Right lobe of liver (tissue), 6 donors: Measurements from ENCODE around the gene PTGER1. TPM values are rescaled to one million over a fixed set of nuclear protein-coding genes. Genes with fewer than 3 reads are reported as not detected.

ENCODE experiments used
- ATAC-seq, 4 donors: fragments of 200-7000 bp; cut with Tn5 transposase; one replicate each; pipeline ENCODE4 v1.9.1; 2020; ENCODE audit warnings: mild to moderate bottlenecking in 4 of 4, moderate library complexity in 4 of 4
- DNase-seq, 3 donors: peaks; one replicate each; pipeline ENCODE4 v3.0.0-alpha.2; 2020
- H3K27ac ChIP-seq, 3 donors: fragments of 200-600 bp; one replicate each; pipeline ENCODE4 v1.8.0; 2022
- H3K27me3 ChIP-seq, 2 donors: fragments of 200-600 bp; one replicate each; pipeline ENCODE4 v1.8.0; 2022
- H3K36me3 ChIP-seq, 4 donors: fragments of 200-600 bp; sonication (generic) in 1 of 4; one replicate each; pipeline versions ENCODE4 v1.5.1 to v1.8.0; 2017 to 2022; ENCODE audit warnings: control low read depth in 1 of 4
- H3K4me1 ChIP-seq, 4 donors: fragments of 200-600 bp; sonication (generic) in 1 of 4; one replicate each; pipeline versions ENCODE4 v1.5.1 to v1.8.0; 2017 to 2022; ENCODE audit warnings: control low read depth in 1 of 4
- H3K4me3 ChIP-seq, 3 donors: fragments of 200-600 bp; one replicate each; pipeline ENCODE4 v1.8.0; 2022
- H3K9me3 ChIP-seq, 4 donors: fragments of 200-600 bp; sonication (generic) in 1 of 4; one replicate each; pipeline versions ENCODE4 v1.5.1 to v1.8.0; 2017 to 2022; ENCODE audit warnings: control low read depth in 1 of 4
- CTCF ChIP-seq, 4 donors: fragments of 200-600 bp in 3 of 4; fragments of 450-650 bp in 1 of 4; IDR thresholded peaks; one replicate each; pipeline versions ENCODE4 v1.5.1 to v1.8.0; 2016 to 2022; ENCODE audit warnings: antibody characterized with exemption in 4 of 4, mild to moderate bottlenecking in 2 of 4
- POLR2A ChIP-seq: fragments of 450-650 bp; IDR thresholded peaks from one replicate; pipeline ENCODE4 v1.6.1; 2017; ENCODE audit warnings: antibody characterized with exemption, mild to moderate bottlenecking
- WGBS: methylation state at CpG from one replicate; pipeline ENCODE4 v1.1.6; 2018; ENCODE audit warnings: low coverage, low lambda C conversion rate; ENCODE audit not compliant: insufficient coverage; ENCODE audit errors: missing lambda C conversion rate; 5-methylcytosine and 5-hydroxymethylcytosine counted together
- intact Hi-C, 2 donors: fragments of 100-400 bp; cut with DNase I; formaldehyde crosslinking; loops; one replicate each; pipeline versions ENCODE4 v1.11.2 to v1.14.1; 2022
- total RNA-seq, 6 experiments: library from RNA; depleted of rRNA in 2 of 6; stranded (reverse); fragments of >200 nt in 2 of 6; fragmentation: NEBNext Ultra II Directional in 3 of 6; extraction: Animal tissue kit (Norgen Biotek cat#: 25700) in 3 of 6; gene quantifications; one replicate each; pipeline versions ENCODE4 v1.1.0 to v1.2.4, GENCODE V29; 2016 to 2023
- donor health status: DM: no; HTN: yes; CAD: no.
- donor health status: DM: no; HTN: no; CAD: no.
- donor health status: DM: no; HTN: no; CAD: no.
- donor health status: DM: no; HTN: yes; CAD: no.
- donor health status: DM: no; HTN: yes; CAD: no.

The PTGER1 gene
- total RNA-seq, 6 experiments from 2014 or later, result 0.16 to 0.32 (median 0.29) TPM; not detected in 2

GRCh38 chr19:14503285-14503684, 28.1 kb upstream of the PTGER1 start:
- no peaks in the 10 kb centered on the region for H3K9me3 ChIP-seq
- intact Hi-C loops, result loop anchor here in 1 of 2 donors (10.0 kb wide), 1 partner anchor 52 kb away; no protein-coding TSS in a partner anchor
- H3K4me1 ChIP-seq, result peaks cover 0 to 23% (median 7%) of the 10 kb centered on the region in 4 donors
- 69% methylated on average over 1 of the region's 1 CpG for WGBS
- TF ChIP-seq POLR2A (no peak), CTCF (IDR thresholded peaks at IDR 0.05) (no peak)
- no peak for DNase-seq
- no peak overlapping the region for H3K4me3 ChIP-seq
- no peaks in the 10 kb centered on the region for H3K36me3 ChIP-seq
- H3K27ac ChIP-seq, result peak overlapping the region in 1 of 3 donors; percentile 21
- ATAC-seq, result no peak
- no peaks in the 10 kb centered on the region for H3K27me3 ChIP-seq

GRCh38 chr19:14502334-14503092, 27.4 kb upstream of the PTGER1 start:
- H3K27ac ChIP-seq, result peak overlapping the region in 2 of 3 donors; percentile 72 to 75
- no peak for TF ChIP-seq CTCF (IDR thresholded peaks at IDR 0.05)
- no peak for TF ChIP-seq POLR2A
- H3K4me3 ChIP-seq, result no peak overlapping the region
- intact Hi-C loops, result loop anchor here in 1 of 2 donors (10.0 kb wide), 1 partner anchor 52 kb away; no protein-coding TSS in a partner anchor
- peak; percentile 60 to 79 (median 78) for DNase-seq
- H3K36me3 ChIP-seq, result no peaks in the 10 kb centered on the region
- H3K4me1 ChIP-seq, result peaks cover 0 to 30% (median 10%) of the 10 kb centered on the region in 4 donors
- no peaks in the 10 kb centered on the region for H3K27me3 ChIP-seq
- H3K9me3 ChIP-seq, result no peaks in the 10 kb centered on the region
- 57% methylated on average over 7 of the region's 11 CpGs for WGBS
- ATAC-seq, result peak; percentile 84 to 90 (median 85)

GRCh38 chr19:14497228-14497921, 22.2 kb upstream of the PTGER1 start:
- WGBS, result 36% methylated on average over 3 of the region's 6 CpGs
- DNase-seq, result peak; percentile 64 to 84 (median 77)
- TF ChIP-seq POLR2A (no peak), CTCF (IDR thresholded peaks at IDR 0.05) (no peak)
- Histone ChIP-seq H3K27ac (peak overlapping the region; percentile 15 to 81 (median 74)), H3K4me1 (peaks cover 0 to 43% (median 16%) of the 10 kb centered on the region in 4 donors), H3K27me3 (no peaks in the 10 kb centered on the region), H3K4me3 (no peak overlapping the region), H3K36me3 (no peaks in the 10 kb centered on the region), H3K9me3 (no peaks in the 10 kb centered on the region)
- intact Hi-C loops, result no loop called here
- ATAC-seq, result peak; percentile 51 to 67 (median 59)

GRCh38 chr19:14496834-14497227, 21.7 kb upstream of the PTGER1 start:
- H3K27me3 ChIP-seq, result no peaks in the 10 kb centered on the region
- ATAC-seq, result peak in 2 of 4 donors; percentile 1 to 3

More at GRCh38 chr19:14496834-14497227, 21.7 kb upstream of the PTGER1 start:
- Histone ChIP-seq H3K27ac (peak overlapping the region; percentile 15 to 81 (median 74)), H3K4me1 (peaks cover 0 to 39% (median 14%) of the 10 kb centered on the region in 4 donors), H3K4me3 (peak overlapping the region in 1 of 3 donors; percentile 82), H3K36me3 (no peaks in the 10 kb centered on the region), H3K9me3 (no peaks in the 10 kb centered on the region)
- TF ChIP-seq POLR2A, result no peak
- no peak for TF ChIP-seq CTCF (IDR thresholded peaks at IDR 0.05)
- no peak for DNase-seq
- 42% methylated on average over 7 of the region's 7 CpGs for WGBS
- intact Hi-C loops, result no loop called here
